HCT116 (cell line): Measurements from ENCODE around the gene NAA11.

Experiments used
- CEBPB ChIP-seq: IDR thresholded peaks from 2 replicates; pipeline ENCODE4 v1.6.1; 2012; ENCODE audit warnings: low read depth
- CTCF ChIP-seq, 3 experiments: fragments of 200-600 bp in 1 of 3; sonication (generic) in 1 of 3; IDR thresholded peaks in 2 of 3; conservative IDR thresholded peaks in 1 of 3; 2 replicates each; pipeline ENCODE4 v1.5.1; 2012 to 2017; ENCODE audit warnings: low read depth in 2 of 3, low read length in 2 of 3, antibody characterized with exemption in 1 of 3, borderline replicate concordance in 1 of 3, control low read depth in 1 of 3, mild to moderate bottlenecking in 1 of 3, mixed read lengths in 1 of 3, mixed run types in 1 of 3, moderate library complexity in 1 of 3; ENCODE audit not compliant: insufficient read depth in 1 of 3
- EZH2 ChIP-seq: fragments of 200-600 bp; sonication (generic); IDR thresholded peaks from 2 replicates; pipeline ENCODE4 v1.6.1; 2017; ENCODE audit warnings: antibody characterized with exemption, mixed run types
- MAX ChIP-seq: IDR thresholded peaks from 2 replicates; pipeline ENCODE4 v1.6.1; 2012
- POLR2A ChIP-seq: IDR thresholded peaks from 2 replicates; pipeline ENCODE4 v1.7.0; 2011; ENCODE audit warnings: borderline replicate concordance; ENCODE audit not compliant: insufficient read depth, insufficient read length; ENCODE audit errors: extremely low read depth
- YY1 ChIP-seq: IDR thresholded peaks from 2 replicates; pipeline ENCODE4 v1.6.1; 2011; ENCODE audit warnings: low read length, low read depth, moderate library complexity, mild to moderate bottlenecking; ENCODE audit not compliant: insufficient replicate concordance; ENCODE audit errors: extremely low read depth
- ZFX ChIP-seq: fragments of 450-650 bp; IDR thresholded peaks from 2 replicates; pipeline ENCODE4 v1.6.1; 2017
- ZNF274 ChIP-seq: fragments of 200-500 bp; sonication (Bioruptor generic); IDR thresholded peaks from 2 replicates; pipeline ENCODE4 v1.6.1; 2014; ENCODE audit warnings: mild to moderate bottlenecking, low read depth, low read length, inconsistent platforms

DNA sequence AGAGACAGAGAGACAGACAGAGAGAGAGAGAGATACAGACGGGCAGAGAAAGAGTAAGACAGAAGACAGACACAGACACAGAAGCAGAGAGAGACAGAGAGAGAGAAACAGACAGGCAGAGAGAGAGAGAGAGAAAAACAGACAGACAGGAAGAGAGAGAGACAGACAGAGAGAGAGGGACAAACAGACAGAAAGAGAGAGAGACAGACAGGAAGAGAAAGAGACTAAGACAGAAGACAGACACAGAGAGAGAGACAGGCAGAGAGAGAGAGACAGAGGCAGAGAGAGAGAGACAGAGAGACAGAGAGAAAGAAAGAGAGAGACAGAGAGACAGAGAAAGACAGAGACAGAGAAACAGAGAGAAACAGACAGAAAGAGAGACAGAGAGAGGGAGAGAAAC lies 27.2 kb upstream of the NAA11 start:
- no peak for TF ChIP-seq MAX
- no peak for TF ChIP-seq CTCF (IDR thresholded peaks at IDR 0.05 in 2 of 3, conservative IDR thresholded peaks at IDR 0.05 in 1 of 3; ENCODE audit: borderline replicate concordance in 1 of 3, insufficient read depth in 1 of 3, low read depth in 2 of 3, low read length in 2 of 3)
- TF ChIP-seq CEBPB: no peak
- no peak for TF ChIP-seq ZFX
- TF ChIP-seq YY1: no peak
- TF ChIP-seq POLR2A: no peak
- TF ChIP-seq EZH2: no peak
- TF ChIP-seq ZNF274: no peak
